ENCODE data around the gene SPECC1. TPM values are rescaled to one million over a fixed set of nuclear protein-coding genes. Genes with fewer than 3 reads are reported as not detected.

SPECC1 gene
- total RNA-seq, 2 donors from 2014 or later = 15.8 to 17.4 TPM

GRCh38 chr17:20022701-20023100, 13.5 kb downstream of the SPECC1 start:
- DNase-seq (no peak), ATAC-seq (no peak)
- intact Hi-C loops (cut with DNase I) = no loop called here
- Histone ChIP-seq H3K27me3 (no peaks in the 10 kb centered on the region), H3K36me3 (replicated peaks in 1 of 2; ENCODE audit: insufficient read depth in 1 of 2, low read depth in 2 of 2) (no peaks in the 10 kb centered on the region), H3K4me1 (no peaks in the 10 kb centered on the region), H3K4me3 (no peak overlapping the region), H3K9me3 (no peaks in the 10 kb centered on the region), H3K27ac (no peak overlapping the region)
- no peak for TF ChIP-seq POLR2A (IDR thresholded peaks at IDR 0.05)
- no peak for TF ChIP-seq CTCF (IDR thresholded peaks at IDR 0.05)
- 68 to 76% methylated on average over 4 of the region's 4 CpGs for WGBS, 2 donors

GRCh38 chr17:20026960-20027359, 17.8 kb downstream of the SPECC1 start:
- no peak overlapping the region for H3K27ac ChIP-seq
- no peak for ATAC-seq

GRCh38 chr17:20028443-20028842, 19.3 kb downstream of the SPECC1 start:
- H3K36me3 ChIP-seq (replicated peaks in 1 of 2; ENCODE audit: insufficient read depth in 1 of 2, low read depth in 2 of 2) = no peaks in the 10 kb centered on the region
- ATAC-seq = no peak
- DNase-seq = no peak
- H3K27ac ChIP-seq = no peak overlapping the region
- no peaks in the 10 kb centered on the region for H3K27me3 ChIP-seq
- no peak for TF ChIP-seq CTCF (IDR thresholded peaks at IDR 0.05)
- TF ChIP-seq POLR2A (IDR thresholded peaks at IDR 0.05) = no peak
- no peaks in the 10 kb centered on the region for H3K9me3 ChIP-seq
- intact Hi-C loops (cut with DNase I) = no loop called here
- no peak overlapping the region for H3K4me3 ChIP-seq
- WGBS, 2 donors = 69 to 76% methylated on average over 3 of the region's 3 CpGs
- no peaks in the 10 kb centered on the region for H3K4me1 ChIP-seq

More at GRCh38 chr17:20026960-20027359, 17.8 kb downstream of the SPECC1 start:
- no peaks in the 10 kb centered on the region for H3K27me3 ChIP-seq
- no peaks in the 10 kb centered on the region for H3K4me1 ChIP-seq
- no peaks in the 10 kb centered on the region for H3K36me3 ChIP-seq (replicated peaks in 1 of 2; ENCODE audit: insufficient read depth in 1 of 2, low read depth in 2 of 2)
- intact Hi-C loops (cut with DNase I) = no loop called here
- no peaks in the 10 kb centered on the region for H3K9me3 ChIP-seq
- no peak overlapping the region for H3K4me3 ChIP-seq
- TF ChIP-seq POLR2A (IDR thresholded peaks at IDR 0.05) = no peak
- no peak for TF ChIP-seq CTCF (IDR thresholded peaks at IDR 0.05)
- no peak for DNase-seq

GRCh38 chr17:20032636-20033035, 23.5 kb downstream of the SPECC1 start:
- 84 to 94% methylated on average over 7 of the region's 7 CpGs for WGBS, 2 donors
- ATAC-seq = no peak
- intact Hi-C loops (cut with DNase I) = no loop called here

More at GRCh38 chr17:20032636-20033035, 23.5 kb downstream of the SPECC1 start:
- Histone ChIP-seq H3K27ac (no peak overlapping the region), H3K4me3 (no peak overlapping the region), H3K27me3 (no peaks in the 10 kb centered on the region), H3K36me3 (replicated peaks in 1 of 2; ENCODE audit: insufficient read depth in 1 of 2, low read depth in 2 of 2) (no peaks in the 10 kb centered on the region), H3K4me1 (no peaks in the 10 kb centered on the region), H3K9me3 (no peaks in the 10 kb centered on the region)
- no peak for DNase-seq
- TF ChIP-seq CTCF (IDR thresholded peaks at IDR 0.05) = no peak
- TF ChIP-seq POLR2A (IDR thresholded peaks at IDR 0.05) = no peak
